Pancreas (tissue), 10 donors: ENCODE measurements around the gene RAI14. TPM values are rescaled to one million over a fixed set of nuclear protein-coding genes. Genes with fewer than 3 reads are reported as not detected.

Experiments used
- ATAC-seq, 4 donors: fragments of 200-7000 bp; cut with Tn5 transposase; one replicate each; pipeline versions ENCODE4 v1.8.0 to v1.9.1; 2020; ENCODE audit warnings: mild to moderate bottlenecking in 4 of 4, moderate library complexity in 4 of 4
- DNase-seq, 6 donors: peaks; one replicate each; pipeline ENCODE4 v3.0.0-alpha.2; 2020
- FAIRE-seq: peaks from 2 replicates; lab custom pipeline; 2012; peaks lifted over from hg19 to GRCh38; lab: Jason Lieb, UNC
- H3K27ac ChIP-seq, 4 donors: fragments of 200-600 bp; sonication (generic); 1 replicate in 3 of 4; 2 replicates in 1 of 4; pipeline versions ENCODE4 v1.5.0 to v1.8.0; 2020
- H3K27me3 ChIP-seq, 4 donors: fragments of 200-600 bp; one replicate each; pipeline ENCODE4 v1.8.0; 2021
- H3K36me3 ChIP-seq, 3 donors: fragments of 200-600 bp; sonication (generic) in 1 of 3; one replicate each; pipeline versions ENCODE4 v1.5.0 to v1.8.0; 2020 to 2021
- H3K4me1 ChIP-seq, 3 donors: fragments of 200-600 bp; one replicate each; pipeline ENCODE4 v1.8.0; 2021
- H3K4me3 ChIP-seq, 4 donors: fragments of 200-600 bp; sonication (generic) in 2 of 4; one replicate each; pipeline versions ENCODE4 v1.5.0 to v1.8.0; 2020 to 2021
- H3K9me3 ChIP-seq, 4 donors: fragments of 200-600 bp; one replicate each; pipeline ENCODE4 v1.8.0; 2021
- WGBS, 2 donors: extraction: QIAGEN DNeasy Blood & Tissue Kit; methylation state at CpG; one replicate each; pipeline ENCODE4 v1.1.7; 2013; 5-methylcytosine and 5-hydroxymethylcytosine counted together
- intact Hi-C, 3 donors: fragments of 100-400 bp; cut with DNase I; formaldehyde crosslinking; loops; one replicate each; pipeline versions ENCODE4 v1.11.1 to v1.14.2; 2022
- polyA plus RNA-seq, 2 donors: library from polyadenylated mRNA; stranded (reverse); fragments of 200-250 nt; gene quantifications; one replicate each; pipeline ENCODE4 v1.2.3, GENCODE V29; 2013
- total RNA-seq, 6 donors: library from RNA; stranded (reverse); fragmentation: NEBNext Ultra II Directional in 4 of 6; extraction: Animal tissue kit (Norgen Biotek cat#: 25700) in 4 of 6; gene quantifications; one replicate each; pipeline versions ENCODE4 v1.2.1 to v1.2.4, GENCODE V29; 2021 to 2023
- TF ChIP-seq, protein P1 (sequence below), 4 donors: fragments of 200-600 bp; sonication (generic) in 3 of 4; IDR thresholded peaks; one replicate each; pipeline versions ENCODE4 v1.5.0 to v1.8.0; 2021; ENCODE audit warnings: antibody characterized with exemption in 4 of 4
- donor health status: healthy with polysubstance abuse.
- donor health status: DM: no; HTN: no; CAD: no; lungs with moderate emphysema.
- donor health status: DM: no; HTN: no; CAD: no.
- donor health status: control.
- donor health status: control.
- donor health status: Bipolar disorder and iron deficiency.
- donor health status: DM: yes; HTN: yes; CAD: no.
- donor health status: DM: no; HTN: no; CAD: no.
- donor health status: DM: no; HTN: no; CAD: no.
- donor health status: DM: yes; HTN: yes; CAD: no.

RAI14 gene
- total and polyA plus RNA-seq, 8 donors: 5.4 to 25.1 (median 14.9) TPM

DNA sequence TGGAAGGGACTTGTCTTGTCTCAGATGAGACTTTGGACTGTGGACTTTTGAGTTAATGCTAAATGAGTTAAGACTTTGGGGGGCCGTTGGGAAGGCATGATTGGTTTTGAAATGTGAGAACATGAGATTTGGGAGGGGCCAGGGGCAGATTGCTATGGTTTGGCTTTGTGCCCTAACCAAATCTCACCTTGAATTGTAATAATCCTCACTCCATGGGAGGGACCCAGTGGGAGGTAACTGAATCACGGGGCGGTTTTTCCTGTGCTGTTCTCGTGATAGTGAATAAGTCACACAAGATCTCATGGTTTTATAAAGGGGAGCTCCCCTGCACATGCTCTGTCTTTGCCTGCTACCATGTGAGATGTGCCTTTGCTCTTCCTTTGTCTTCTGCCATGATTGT is 72.1 kb downstream of the RAI14 start:
- intact Hi-C loops: no loop called here
- Histone ChIP-seq H3K9me3 (no peaks in the 10 kb centered on the region), H3K36me3 (no peaks in the 10 kb centered on the region), H3K27me3 (no peaks in the 10 kb centered on the region), H3K4me1 (peaks cover 0 to 5% (median 0%) of the 10 kb centered on the region in 3 donors), H3K4me3 (no peak overlapping the region), H3K27ac (no peak overlapping the region)
- no peak for DNase-seq
- no peak for FAIRE-seq
- TF ChIP-seq, protein P1, sequence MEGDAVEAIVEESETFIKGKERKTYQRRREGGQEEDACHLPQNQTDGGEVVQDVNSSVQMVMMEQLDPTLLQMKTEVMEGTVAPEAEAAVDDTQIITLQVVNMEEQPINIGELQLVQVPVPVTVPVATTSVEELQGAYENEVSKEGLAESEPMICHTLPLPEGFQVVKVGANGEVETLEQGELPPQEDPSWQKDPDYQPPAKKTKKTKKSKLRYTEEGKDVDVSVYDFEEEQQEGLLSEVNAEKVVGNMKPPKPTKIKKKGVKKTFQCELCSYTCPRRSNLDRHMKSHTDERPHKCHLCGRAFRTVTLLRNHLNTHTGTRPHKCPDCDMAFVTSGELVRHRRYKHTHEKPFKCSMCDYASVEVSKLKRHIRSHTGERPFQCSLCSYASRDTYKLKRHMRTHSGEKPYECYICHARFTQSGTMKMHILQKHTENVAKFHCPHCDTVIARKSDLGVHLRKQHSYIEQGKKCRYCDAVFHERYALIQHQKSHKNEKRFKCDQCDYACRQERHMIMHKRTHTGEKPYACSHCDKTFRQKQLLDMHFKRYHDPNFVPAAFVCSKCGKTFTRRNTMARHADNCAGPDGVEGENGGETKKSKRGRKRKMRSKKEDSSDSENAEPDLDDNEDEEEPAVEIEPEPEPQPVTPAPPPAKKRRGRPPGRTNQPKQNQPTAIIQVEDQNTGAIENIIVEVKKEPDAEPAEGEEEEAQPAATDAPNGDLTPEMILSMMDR (IDR thresholded peaks at IDR 0.05): no peak
- no peak for ATAC-seq
- 88 to 92% methylated on average over 4 of the region's 4 CpGs for WGBS, 2 donors

GRCh38 chr5:34731435-34732232 is 75.5 kb downstream of the RAI14 start:
- ATAC-seq (no peak), DNase-seq (no peak), FAIRE-seq (no peak)
- no peak overlapping the region for H3K4me3 ChIP-seq
- no peaks in the 10 kb centered on the region for H3K9me3 ChIP-seq
- peaks cover 0 to 5% (median 0%) of the 10 kb centered on the region in 3 donors for H3K4me1 ChIP-seq
- no peaks in the 10 kb centered on the region for H3K27me3 ChIP-seq
- H3K36me3 ChIP-seq: no peaks in the 10 kb centered on the region
- intact Hi-C loops: no loop called here
- WGBS, 2 donors: 61 to 64% methylated on average over 6 of the region's 6 CpGs
- TF ChIP-seq, protein P1 (IDR thresholded peaks at IDR 0.05): no peak
- no peak overlapping the region for H3K27ac ChIP-seq

DNA sequence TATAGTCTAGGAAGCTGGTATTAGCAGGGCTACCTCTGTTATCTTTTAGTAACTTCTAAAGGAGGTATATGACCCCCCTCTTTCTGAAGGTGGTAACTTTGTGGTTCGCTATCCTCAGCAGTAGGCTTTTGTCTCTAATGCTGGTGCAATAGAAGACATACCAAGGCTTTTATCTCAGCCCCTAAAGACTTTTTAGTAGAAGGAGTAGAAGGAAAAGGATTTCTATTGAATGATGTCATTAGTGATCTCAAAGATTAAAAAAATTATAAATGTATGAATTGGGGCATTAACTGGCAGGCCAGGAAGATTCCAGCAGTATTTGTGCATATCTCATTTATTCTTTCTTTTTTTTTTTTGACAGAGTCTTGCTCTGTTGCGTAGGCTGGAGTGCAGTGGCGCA is 78.2 kb downstream of the RAI14 start:
- TF ChIP-seq, protein P1 (IDR thresholded peaks at IDR 0.05): no peak
- H3K4me3 ChIP-seq: no peak overlapping the region
- no peak overlapping the region for H3K27ac ChIP-seq
- no peak for DNase-seq
- no peak for FAIRE-seq
- WGBS, 2 donors: 100% methylated on average over 3 of the region's 3 CpGs
- intact Hi-C loops: no loop called here
- no peaks in the 10 kb centered on the region for H3K36me3 ChIP-seq
- no peak for ATAC-seq
- H3K9me3 ChIP-seq: no peaks in the 10 kb centered on the region
- no peaks in the 10 kb centered on the region for H3K27me3 ChIP-seq
- H3K4me1 ChIP-seq: peaks cover 0 to 5% (median 0%) of the 10 kb centered on the region in 3 donors

GRCh38 chr5:34735491-34736426 is 79.6 kb downstream of the RAI14 start:
- peaks cover 0 to 5% (median 0%) of the 10 kb centered on the region in 3 donors for H3K4me1 ChIP-seq
- no peaks in the 10 kb centered on the region for H3K27me3 ChIP-seq
- intact Hi-C loops: no loop called here
- WGBS, 2 donors: 95 to 97% methylated on average over 19 of the region's 19 CpGs
- peak in 1 of 4 donors; percentile 12 for ATAC-seq
- no peak for DNase-seq
- H3K9me3 ChIP-seq: no peaks in the 10 kb centered on the region
- TF ChIP-seq, protein P1 (IDR thresholded peaks at IDR 0.05): no peak
- no peak overlapping the region for H3K4me3 ChIP-seq
- no peak overlapping the region for H3K27ac ChIP-seq
- H3K36me3 ChIP-seq: no peaks in the 10 kb centered on the region
- no peak for FAIRE-seq
